ENCODE data around the gene EREG.

DNA sequence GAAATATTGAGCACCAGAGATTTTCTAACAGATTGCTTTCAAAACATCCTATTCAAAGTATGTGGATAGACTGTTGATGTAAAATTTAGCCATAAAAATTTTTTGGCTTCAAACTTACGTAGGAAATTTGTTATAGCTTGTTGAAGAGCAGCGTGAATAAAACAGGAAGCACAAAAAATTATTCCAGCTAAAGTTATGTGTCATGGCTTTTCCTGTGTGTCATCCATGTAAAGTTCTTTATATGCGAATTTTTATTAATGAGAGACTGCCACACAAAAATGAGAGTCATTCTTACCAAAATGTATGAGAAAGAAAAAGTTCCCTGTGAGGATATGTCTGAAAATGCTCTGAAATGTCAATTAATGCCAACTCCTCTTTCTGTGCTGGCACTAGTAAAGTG, 37.2 kb upstream of the EREG start:
- TF ChIP-seq RFX5 (IDR thresholded peaks at IDR 0.05; ENCODE audit: low read length): no peak
- TF ChIP-seq MXI1 (IDR thresholded peaks at IDR 0.05; ENCODE audit: low read depth, low read length): no peak
- TF ChIP-seq SMC3 (IDR thresholded peaks at IDR 0.05; ENCODE audit: low read depth, low read length): no peak
- TF ChIP-seq, protein P1, sequence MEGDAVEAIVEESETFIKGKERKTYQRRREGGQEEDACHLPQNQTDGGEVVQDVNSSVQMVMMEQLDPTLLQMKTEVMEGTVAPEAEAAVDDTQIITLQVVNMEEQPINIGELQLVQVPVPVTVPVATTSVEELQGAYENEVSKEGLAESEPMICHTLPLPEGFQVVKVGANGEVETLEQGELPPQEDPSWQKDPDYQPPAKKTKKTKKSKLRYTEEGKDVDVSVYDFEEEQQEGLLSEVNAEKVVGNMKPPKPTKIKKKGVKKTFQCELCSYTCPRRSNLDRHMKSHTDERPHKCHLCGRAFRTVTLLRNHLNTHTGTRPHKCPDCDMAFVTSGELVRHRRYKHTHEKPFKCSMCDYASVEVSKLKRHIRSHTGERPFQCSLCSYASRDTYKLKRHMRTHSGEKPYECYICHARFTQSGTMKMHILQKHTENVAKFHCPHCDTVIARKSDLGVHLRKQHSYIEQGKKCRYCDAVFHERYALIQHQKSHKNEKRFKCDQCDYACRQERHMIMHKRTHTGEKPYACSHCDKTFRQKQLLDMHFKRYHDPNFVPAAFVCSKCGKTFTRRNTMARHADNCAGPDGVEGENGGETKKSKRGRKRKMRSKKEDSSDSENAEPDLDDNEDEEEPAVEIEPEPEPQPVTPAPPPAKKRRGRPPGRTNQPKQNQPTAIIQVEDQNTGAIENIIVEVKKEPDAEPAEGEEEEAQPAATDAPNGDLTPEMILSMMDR (IDR thresholded peaks at IDR 0.05): no peak
- TF ChIP-seq GATA2 (CRISPR knock-in tag; IDR thresholded peaks at IDR 0.05): no peak
- TF ChIP-seq JUND (IDR thresholded peaks at IDR 0.05): no peak
- TF ChIP-seq SIN3A (IDR thresholded peaks at IDR 0.05; ENCODE audit: borderline replicate concordance, low read depth, low read length): no peak
- TF ChIP-seq, protein P2, sequence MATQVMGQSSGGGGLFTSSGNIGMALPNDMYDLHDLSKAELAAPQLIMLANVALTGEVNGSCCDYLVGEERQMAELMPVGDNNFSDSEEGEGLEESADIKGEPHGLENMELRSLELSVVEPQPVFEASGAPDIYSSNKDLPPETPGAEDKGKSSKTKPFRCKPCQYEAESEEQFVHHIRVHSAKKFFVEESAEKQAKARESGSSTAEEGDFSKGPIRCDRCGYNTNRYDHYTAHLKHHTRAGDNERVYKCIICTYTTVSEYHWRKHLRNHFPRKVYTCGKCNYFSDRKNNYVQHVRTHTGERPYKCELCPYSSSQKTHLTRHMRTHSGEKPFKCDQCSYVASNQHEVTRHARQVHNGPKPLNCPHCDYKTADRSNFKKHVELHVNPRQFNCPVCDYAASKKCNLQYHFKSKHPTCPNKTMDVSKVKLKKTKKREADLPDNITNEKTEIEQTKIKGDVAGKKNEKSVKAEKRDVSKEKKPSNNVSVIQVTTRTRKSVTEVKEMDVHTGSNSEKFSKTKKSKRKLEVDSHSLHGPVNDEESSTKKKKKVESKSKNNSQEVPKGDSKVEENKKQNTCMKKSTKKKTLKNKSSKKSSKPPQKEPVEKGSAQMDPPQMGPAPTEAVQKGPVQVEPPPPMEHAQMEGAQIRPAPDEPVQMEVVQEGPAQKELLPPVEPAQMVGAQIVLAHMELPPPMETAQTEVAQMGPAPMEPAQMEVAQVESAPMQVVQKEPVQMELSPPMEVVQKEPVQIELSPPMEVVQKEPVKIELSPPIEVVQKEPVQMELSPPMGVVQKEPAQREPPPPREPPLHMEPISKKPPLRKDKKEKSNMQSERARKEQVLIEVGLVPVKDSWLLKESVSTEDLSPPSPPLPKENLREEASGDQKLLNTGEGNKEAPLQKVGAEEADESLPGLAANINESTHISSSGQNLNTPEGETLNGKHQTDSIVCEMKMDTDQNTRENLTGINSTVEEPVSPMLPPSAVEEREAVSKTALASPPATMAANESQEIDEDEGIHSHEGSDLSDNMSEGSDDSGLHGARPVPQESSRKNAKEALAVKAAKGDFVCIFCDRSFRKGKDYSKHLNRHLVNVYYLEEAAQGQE (IDR thresholded peaks at IDR 0.05; ENCODE audit: low read depth, low read length): no peak
- no peak for TF ChIP-seq TAF1 (IDR thresholded peaks at IDR 0.05; ENCODE audit: borderline replicate concordance, low read depth, low read length)
- TF ChIP-seq POLR2AphosphoS5 (IDR thresholded peaks at IDR 0.05; ENCODE audit: low read depth, low read length): no peak
- TF ChIP-seq USF1 (IDR thresholded peaks at IDR 0.05; ENCODE audit: borderline replicate concordance, low read depth): no peak
- no peak for TF ChIP-seq RAD21 (IDR thresholded peaks at IDR 0.05; ENCODE audit: low read length)
- TF ChIP-seq FOSL2 (IDR thresholded peaks at IDR 0.05; ENCODE audit: borderline replicate concordance, low read depth): no peak
